Adrenal gland (tissue), 19 donors: Measurements from ENCODE around the gene NR2F2. TPM values are rescaled to one million over a fixed set of nuclear protein-coding genes. Genes with fewer than 3 reads are reported as not detected.
A peak's percentile ranks its signal among the peaks of the same experiment; 100 is the strongest.

ENCODE experiments used
- DNase-seq, 7 donors: peaks; one replicate each; pipeline ENCODE4 v3.0.0-alpha.2; 2019 to 2020
- H3K27ac ChIP-seq, 5 donors: fragments of 200-600 bp; sonication (generic) in 4 of 5; 1 replicate in 3 of 5; 2 replicates in 2 of 5; pipeline versions ENCODE4 v1.5.1 to v1.8.0; 2016 to 2020; ENCODE audit warnings: mild to moderate bottlenecking in 1 of 5
- H3K27me3 ChIP-seq: fragments of 200-600 bp; 2 replicates; pipeline ENCODE4 v1.8.0; 2021
- H3K36me3 ChIP-seq, 2 donors: fragments of 200-600 bp; replicated peaks in 1 of 2; 1 replicate in 1 of 2; 2 replicates in 1 of 2; pipeline versions ENCODE4 v1.5.1 to v1.8.0; 2018 to 2022
- H3K4me1 ChIP-seq, 2 donors: fragments of 200-600 bp; replicated peaks in 1 of 2; 1 replicate in 1 of 2; 2 replicates in 1 of 2; pipeline versions ENCODE4 v1.5.1 to v1.8.0; 2018 to 2021
- H3K4me3 ChIP-seq, 4 donors: fragments of 200-600 bp; sonication (generic) in 3 of 4; one replicate each; pipeline ENCODE4 v1.5.1; 2016 to 2018
- H3K9me3 ChIP-seq, 3 donors: fragments of 200-600 bp; sonication (generic) in 1 of 3; replicated peaks in 1 of 3; 1 replicate in 2 of 3; 2 replicates in 1 of 3; pipeline versions ENCODE4 v1.5.1 to v1.8.0; 2016 to 2021
- POLR2A ChIP-seq, 2 donors: fragments of 450-650 bp; IDR thresholded peaks; one replicate each; pipeline ENCODE4 v1.6.1; 2017; ENCODE audit warnings: antibody characterized with exemption in 2 of 2, mild to moderate bottlenecking in 2 of 2, moderate library complexity in 1 of 2
- WGBS, 4 donors: extraction: QIAGEN DNeasy Blood & Tissue Kit in 2 of 4; methylation state at CpG; one replicate each; pipeline versions ENCODE4 v1.1.5 to v1.1.7; 2013 to 2017; 5-methylcytosine and 5-hydroxymethylcytosine counted together
- intact Hi-C, 2 donors: fragments of 100-400 bp; cut with DNase I; formaldehyde crosslinking; loops; one replicate each; pipeline versions ENCODE4 v1.14.1 to v1.15.0; 2022 to 2023
- long read RNA-seq, 10 donors: library from polyadenylated mRNA in 3 of 10; unstranded in 2 of 10; stranded (forward) in 1 of 10; transcript quantifications; one replicate each; pipeline ENCODE4 v2.0.0 and lab custom pipeline, GENCODE V29; 2021 to 2026
- polyA plus RNA-seq, 3 donors: library from polyadenylated mRNA; stranded (reverse); fragments of 200-250 nt in 2 of 3; fragments of 350-450 nt in 1 of 3; fragmentation: Illumina TruSeq in 1 of 3; extraction: RNeasy Lipid Tissue Mini Kit (QIAGEN cat#74804) in 1 of 3; gene quantifications; one replicate each; pipeline ENCODE4 v1.2.3, GENCODE V29; 2013 to 2014
- total RNA-seq, 9 donors: library from RNA; depleted of rRNA in 4 of 9; stranded (reverse); fragments of >200 nt in 4 of 9; fragments of 120-200 nt in 1 of 9; fragmentation: NEBNext Ultra II Directional in 1 of 9; extraction: Animal tissue kit (Norgen Biotek cat#: 25700) in 1 of 9; gene quantifications; one replicate each; pipeline versions ENCODE4 v1.1.0 to v1.2.4, GENCODE V29; 2013 to 2023
- TF ChIP-seq, protein P1 (sequence below), 6 experiments: fragments of 450-650 bp in 4 of 6; fragments of 200-600 bp in 2 of 6; sonication (generic) in 1 of 6; IDR thresholded peaks; 1 replicate in 5 of 6; 2 replicates in 1 of 6; pipeline versions ENCODE4 v1.5.1 to v1.8.0; 2016 to 2021; ENCODE audit warnings: antibody characterized with exemption in 6 of 6, mild to moderate bottlenecking in 2 of 6, moderate library complexity in 1 of 6
- donor health status: healthy with polysubstance abuse.
- donor health status: Bipolar disorder and iron deficiency.
- donor health status: DM: yes; HTN: yes; CAD: no.
- donor health status: DM: no; HTN: no; CAD: no.
- donor health status: DM: no; HTN: no; CAD: no.
- donor health status: DM: yes; HTN: yes; CAD: no.

Gene NR2F2
- total RNA-seq, result 100 to 1,000 TPM in 2 of 9 donors, 10 to 100 TPM in 7; 13.9 to 113 (median 53.9) TPM
- polyA plus RNA-seq, result 10 to 100 TPM; 27.3 to 67.9 (median 37.3) TPM
- long read RNA-seq, donor 1, full-length matches to known transcripts, result 9 of 20 reads
- long read RNA-seq, donor 1, partial matches to known transcripts, result 11 of 20 reads
- long read RNA-seq, donor 1, other reads (novel, unspliced or antisense), result 0 of 20 reads
- long read RNA-seq, donor 2, full-length matches to known transcripts, result 8 of 14 reads
- long read RNA-seq, donor 2, partial matches to known transcripts, result 6 of 14 reads
- long read RNA-seq, donor 2, other reads (novel, unspliced or antisense), result 0 of 14 reads
- long read RNA-seq, donor 3, full-length matches to known transcripts, result 4 of 4 reads
- long read RNA-seq, donor 3, partial matches to known transcripts, result 0 of 4 reads
- long read RNA-seq, donor 3, other reads (novel, unspliced or antisense), result 0 of 4 reads
- long read RNA-seq, donor 4, full-length matches to known transcripts, result 5 of 20 reads
- long read RNA-seq, donor 4, partial matches to known transcripts, result 6 of 20 reads
- long read RNA-seq, donor 4, other reads (novel, unspliced or antisense), result 9 of 20 reads
- long read RNA-seq, donor 5, full-length matches to known transcripts, result 58 of 83 reads
- long read RNA-seq, donor 5, partial matches to known transcripts, result 18 of 83 reads
- long read RNA-seq, donor 5, other reads (novel, unspliced or antisense), result 7 of 83 reads
- long read RNA-seq, donor 6, full-length matches to known transcripts, result 6 of 11 reads
- long read RNA-seq, donor 6, partial matches to known transcripts, result 1 of 11 reads
- long read RNA-seq, donor 6, other reads (novel, unspliced or antisense), result 4 of 11 reads
- long read RNA-seq, donor 7, full-length matches to known transcripts, result 6 of 6 reads
- long read RNA-seq, donor 7, partial matches to known transcripts, result 0 of 6 reads
- long read RNA-seq, donor 7, other reads (novel, unspliced or antisense), result 0 of 6 reads
- long read RNA-seq, donor 8, full-length matches to known transcripts, result 30 of 30 reads
- long read RNA-seq, donor 8, partial matches to known transcripts, result 0 of 30 reads
- long read RNA-seq, donor 8, other reads (novel, unspliced or antisense), result 0 of 30 reads
- long read RNA-seq, donor 9, full-length matches to known transcripts, result 6 of 18 reads
- long read RNA-seq, donor 9, partial matches to known transcripts, result 12 of 18 reads
- long read RNA-seq, donor 9, other reads (novel, unspliced or antisense), result 0 of 18 reads
- long read RNA-seq, donor 10, full-length matches to known transcripts, result 8 of 14 reads
- long read RNA-seq, donor 10, partial matches to known transcripts, result 6 of 14 reads
- long read RNA-seq, donor 10, other reads (novel, unspliced or antisense), result 0 of 14 reads

DNA sequence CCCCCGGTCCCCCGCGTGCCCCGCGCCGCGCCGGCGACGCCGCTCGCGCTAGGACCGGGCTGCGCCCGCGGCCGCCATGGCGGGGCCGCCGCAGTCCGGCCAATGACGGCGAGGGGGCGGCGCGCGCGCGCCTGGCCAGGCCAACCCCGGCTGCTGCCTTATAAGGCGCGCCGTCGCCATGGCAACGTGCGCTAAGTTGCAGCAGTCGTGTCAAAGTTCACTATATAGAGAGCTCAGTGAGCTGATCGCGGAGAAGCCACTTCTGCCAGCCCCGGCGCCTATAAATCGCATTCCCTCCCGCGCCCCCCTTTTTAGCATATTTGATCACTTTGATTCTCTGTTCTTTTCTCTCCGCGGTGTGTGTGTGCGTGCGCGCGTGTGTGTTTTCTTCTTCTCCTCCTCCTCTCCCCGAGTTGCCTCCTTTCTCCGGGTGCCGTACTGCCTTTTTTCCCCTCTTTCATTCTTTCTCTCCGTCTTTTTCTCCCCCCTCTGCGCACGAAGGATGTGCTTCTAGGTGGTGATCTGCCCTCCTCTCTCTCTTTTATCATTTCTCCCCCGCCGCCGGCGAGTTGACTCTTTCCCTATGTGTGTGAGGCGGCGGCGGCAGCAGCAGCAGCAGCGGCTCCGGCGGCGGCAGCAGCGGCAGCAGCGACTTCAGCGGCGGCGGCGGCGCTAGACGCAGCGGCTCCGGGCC lies at the start of gene NR2F2:
TSS of gene NR2F2 (plus strand) at position 251 of the 694 bp plus-strand sequence. CDS start 1,406 bp downstream, outside the sequence.
- 0 to 1% (median 1%) methylated on average over 28 to 78 of the region's 78 CpGs for WGBS, 4 donors
- TF ChIP-seq POLR2A (IDR thresholded peaks at IDR 0.05), result peak; percentile 68 to 97
- TF ChIP-seq, protein P1, sequence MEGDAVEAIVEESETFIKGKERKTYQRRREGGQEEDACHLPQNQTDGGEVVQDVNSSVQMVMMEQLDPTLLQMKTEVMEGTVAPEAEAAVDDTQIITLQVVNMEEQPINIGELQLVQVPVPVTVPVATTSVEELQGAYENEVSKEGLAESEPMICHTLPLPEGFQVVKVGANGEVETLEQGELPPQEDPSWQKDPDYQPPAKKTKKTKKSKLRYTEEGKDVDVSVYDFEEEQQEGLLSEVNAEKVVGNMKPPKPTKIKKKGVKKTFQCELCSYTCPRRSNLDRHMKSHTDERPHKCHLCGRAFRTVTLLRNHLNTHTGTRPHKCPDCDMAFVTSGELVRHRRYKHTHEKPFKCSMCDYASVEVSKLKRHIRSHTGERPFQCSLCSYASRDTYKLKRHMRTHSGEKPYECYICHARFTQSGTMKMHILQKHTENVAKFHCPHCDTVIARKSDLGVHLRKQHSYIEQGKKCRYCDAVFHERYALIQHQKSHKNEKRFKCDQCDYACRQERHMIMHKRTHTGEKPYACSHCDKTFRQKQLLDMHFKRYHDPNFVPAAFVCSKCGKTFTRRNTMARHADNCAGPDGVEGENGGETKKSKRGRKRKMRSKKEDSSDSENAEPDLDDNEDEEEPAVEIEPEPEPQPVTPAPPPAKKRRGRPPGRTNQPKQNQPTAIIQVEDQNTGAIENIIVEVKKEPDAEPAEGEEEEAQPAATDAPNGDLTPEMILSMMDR (IDR thresholded peaks at IDR 0.05), result no peak
- Histone ChIP-seq H3K4me3 (peak within 1 kb of the TSS; percentile 79 to 91 (median 84)), H3K9me3 (no peaks in the 10 kb centered on the region), H3K4me1 (peaks cover 5 to 15% of the 10 kb centered on the region in 2 donors), H3K27ac (peak within 1 kb of the TSS; percentile 91 to 95 (median 94)), H3K27me3 (no peaks in the 10 kb centered on the region), H3K36me3 (peaks cover 0 to 19% of the 10 kb centered on the region in 2 donors)
- peak; percentile 96 to 99 (median 97) for DNase-seq
- intact Hi-C loops, result no loop called here

- H3K27me3 ChIP-seq, result no peaks in the 10 kb centered on the region
- intact Hi-C loops, result no loop called here
- peak overlapping the region in 2 of 5 donors; percentile 26 to 44 for H3K27ac ChIP-seq
- DNase-seq, result peak in 5 of 7 donors; percentile 38 to 61 (median 41)
- no peaks in the 10 kb centered on the region for H3K36me3 ChIP-seq
- H3K4me3 ChIP-seq, result no peak overlapping the region
- no peaks in the 10 kb centered on the region for H3K9me3 ChIP-seq
- no peaks in the 10 kb centered on the region for H3K4me1 ChIP-seq
- TF ChIP-seq, protein P1 (IDR thresholded peaks at IDR 0.05), result no peak
- TF ChIP-seq POLR2A (IDR thresholded peaks at IDR 0.05), result no peak
- 63 to 78% (median 67%) methylated on average over 10 to 11 of the region's 11 CpGs for WGBS, 4 donors
Measured at GRCh38 chr15:96285305-96285704, 45.2 kb upstream of the NR2F2 start.

GRCh38 chr15:96285729-96286254 lies 44.7 kb upstream of the NR2F2 start:
- DNase-seq, result no peak
- 72 to 88% (median 80%) methylated on average over 11 to 18 of the region's 18 CpGs for WGBS, 4 donors
- Histone ChIP-seq H3K27me3 (no peaks in the 10 kb centered on the region), H3K9me3 (no peaks in the 10 kb centered on the region), H3K36me3 (no peaks in the 10 kb centered on the region), H3K27ac (peak overlapping the region in 2 of 5 donors; percentile 26 to 44), H3K4me3 (no peak overlapping the region), H3K4me1 (no peaks in the 10 kb centered on the region)
- intact Hi-C loops, result no loop called here
- TF ChIP-seq POLR2A (IDR thresholded peaks at IDR 0.05), result no peak
- TF ChIP-seq, protein P1 (IDR thresholded peaks at IDR 0.05), result no peak
